ELR (cell line): Measurements from ENCODE around the gene SERP1.
"Not testable (repeated sequence)": the region's sequence is repeated elsewhere in the genome, so short reads cannot be mapped to it uniquely, and the experiment has no call there.

ENCODE experiments used
- DNase-seq: peaks from one replicate; pipeline ENCODE4 v3.0.0-alpha.2; 2015; ENCODE audit warnings: low read depth

The SERP1 gene

GRCh38 chr3:150538324-150539208 is 7.7 kb downstream of the SERP1 start:
- DNase-seq, result no peak

GRCh38 chr3:150535204-150535603 is 11.1 kb downstream of the SERP1 start:
- no peak for DNase-seq

DNA sequence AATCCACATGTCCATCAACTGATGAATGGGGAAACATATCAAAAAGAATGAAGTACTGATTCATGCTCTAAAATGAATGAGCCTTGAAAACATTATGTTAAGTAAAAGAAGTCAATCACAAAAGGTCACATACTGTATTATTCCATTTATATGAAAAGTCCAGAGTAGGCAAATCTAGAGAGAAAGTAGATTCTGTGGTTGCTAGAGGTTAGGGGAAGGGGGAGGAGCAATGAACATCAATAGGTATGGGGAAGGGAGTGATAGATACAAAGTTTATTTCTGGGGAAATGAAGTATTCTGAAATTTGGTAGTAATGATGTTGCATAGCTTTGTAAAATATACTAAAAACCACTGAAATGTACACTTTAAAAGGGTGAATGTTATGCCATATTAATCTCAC is 14.5 kb downstream of the SERP1 start:
- DNase-seq, result no peak

DNA sequence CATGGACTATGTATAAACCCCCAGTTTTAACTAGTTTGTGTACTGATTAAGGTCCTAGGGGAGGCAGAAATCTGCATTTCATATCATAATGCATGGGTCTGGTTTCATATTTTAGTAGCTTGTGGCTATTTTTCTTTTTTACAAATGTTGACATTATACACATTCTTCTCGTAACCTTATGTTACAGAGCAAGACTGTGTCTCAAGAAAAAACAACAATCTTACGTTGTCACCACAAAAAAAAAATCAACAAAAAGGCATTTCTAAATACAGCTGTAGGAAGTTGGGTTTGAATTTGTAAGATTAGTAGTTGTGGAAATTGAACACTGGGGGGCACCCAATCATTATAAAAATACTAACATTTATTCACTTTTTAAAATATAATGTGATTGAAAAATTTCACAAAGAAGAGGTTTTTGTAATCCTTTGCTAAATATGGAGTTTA is 17.9 kb downstream of the SERP1 start:
- DNase-seq, result peak; percentile 54

- DNase-seq, result no peak
Observed at GRCh38 chr3:150527464-150528255, 18.6 kb downstream of the SERP1 start.

DNA sequence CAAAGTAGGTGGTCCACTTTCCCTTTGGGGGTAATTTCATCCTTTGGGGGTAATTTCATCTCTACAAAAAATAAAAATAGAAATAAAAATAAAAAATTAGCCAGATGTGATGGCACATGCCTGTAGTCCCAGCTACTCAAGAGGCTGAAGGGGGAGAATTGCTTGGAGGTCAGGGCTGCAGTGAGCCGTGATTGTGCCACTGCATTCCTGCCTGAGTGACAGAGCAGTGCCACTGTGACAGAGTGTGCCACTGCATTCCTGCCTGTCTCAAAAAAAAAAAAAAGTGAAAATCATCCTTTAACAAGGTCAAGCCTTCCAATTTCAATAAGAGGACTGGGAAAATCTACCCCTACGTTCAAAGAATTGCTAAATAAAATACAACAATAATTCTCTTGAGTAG is 22.8 kb downstream of the SERP1 start:
- no peak for DNase-seq

GRCh38 chr3:150521463-150521862 is 24.8 kb downstream of the SERP1 start:
- peak; percentile 29 for DNase-seq

DNA sequence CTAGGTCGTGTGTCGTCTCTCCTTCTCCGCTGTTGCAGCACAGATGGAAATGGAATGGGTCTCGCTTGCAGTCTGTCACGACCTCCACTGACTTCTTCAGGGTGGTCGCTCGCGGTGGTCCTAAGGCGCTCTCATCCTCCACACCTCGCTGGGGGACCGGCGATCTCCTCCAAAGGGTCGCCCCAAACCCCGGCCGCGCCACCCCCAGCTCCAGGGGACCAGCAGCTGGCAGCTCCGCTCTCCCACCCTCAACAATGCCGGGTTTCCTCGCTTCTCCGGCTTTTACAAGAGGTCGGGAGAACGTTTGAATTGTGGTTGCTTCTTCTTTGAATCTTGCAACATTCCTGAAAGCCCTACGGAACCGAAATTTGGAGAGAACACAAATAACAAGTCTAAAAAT is 25.9 kb downstream of the SERP1 start:
- DNase-seq, result no peak

- peak; percentile 4 for DNase-seq
Observed at GRCh38 chr3:150519026-150519425, 27.3 kb downstream of the SERP1 start.

DNA sequence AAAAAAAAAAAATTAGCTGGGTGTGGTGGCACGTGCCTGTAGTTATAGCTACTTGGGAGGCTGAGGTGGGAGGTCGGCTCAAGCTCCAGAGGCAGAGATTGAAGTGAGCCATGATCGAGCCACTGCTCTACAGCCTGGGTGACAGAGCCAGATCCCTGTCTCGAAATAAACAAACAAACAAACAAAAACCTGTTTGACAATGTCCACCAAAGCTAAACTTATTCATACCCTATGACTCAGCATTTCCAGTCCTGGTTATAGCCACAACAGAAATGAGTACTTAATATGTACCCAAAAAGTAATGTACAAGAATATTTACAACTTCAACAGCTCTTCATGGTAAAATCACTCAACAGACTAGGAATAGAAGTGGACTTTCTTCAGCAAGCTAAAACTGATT is 31.1 kb downstream of the SERP1 start:
- peak; percentile 18 for DNase-seq

DNA sequence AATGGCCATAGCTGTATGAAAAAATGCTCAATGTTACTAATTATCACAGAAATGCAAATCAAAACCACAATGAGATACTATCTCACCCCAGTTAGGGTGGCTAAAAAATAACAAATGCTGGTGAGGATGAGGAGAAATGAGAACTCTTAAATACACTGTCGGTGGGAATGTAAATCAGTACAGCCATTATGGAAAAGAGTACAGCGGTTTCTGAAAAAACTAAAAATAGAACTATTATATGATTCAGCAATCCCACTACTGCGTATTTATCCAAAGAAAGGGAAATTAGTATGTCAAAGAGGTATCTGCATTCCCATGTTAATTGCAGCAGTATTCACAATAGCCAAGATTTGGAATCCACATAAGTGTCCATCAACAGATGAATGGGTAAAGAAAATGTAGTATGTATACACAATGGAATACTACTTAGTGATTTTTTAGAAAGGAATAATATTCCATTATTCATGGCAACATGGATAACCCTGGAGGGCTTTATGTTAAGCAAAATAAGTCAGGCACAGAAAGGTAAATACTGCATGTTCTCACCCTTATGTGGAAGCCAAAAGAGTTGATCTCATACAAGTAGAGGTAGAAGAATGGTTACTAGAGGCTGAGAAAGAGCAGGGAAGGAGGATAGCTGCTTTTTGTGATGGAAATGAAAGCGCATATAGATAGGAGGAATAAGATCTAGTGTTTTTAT is 35.0 kb downstream of the SERP1 start:
- no peak for DNase-seq

GRCh38 chr3:150509780-150510179 is 36.5 kb downstream of the SERP1 start:
- no peak for DNase-seq

DNA sequence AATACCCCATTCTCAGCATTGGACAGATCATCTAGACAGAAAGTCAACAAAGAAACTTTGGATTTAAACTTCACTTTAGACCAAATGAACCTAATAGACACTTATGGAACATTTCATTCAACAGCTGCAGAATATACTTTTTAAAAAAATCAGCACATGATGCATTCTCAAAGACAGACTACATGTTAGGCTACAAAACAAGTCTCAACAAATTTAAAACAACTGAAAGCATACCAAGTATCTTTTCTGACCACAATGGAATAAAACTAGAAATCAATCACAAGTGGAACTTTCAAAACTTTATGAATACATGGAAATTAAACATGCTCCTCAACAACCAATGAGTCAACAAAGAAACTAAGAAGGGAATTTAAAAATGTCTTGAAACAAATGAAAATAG is 37.9 kb downstream of the SERP1 start:
- no peak for DNase-seq

- DNase-seq, result no peak
Observed at GRCh38 chr3:150504483-150504882, 41.8 kb downstream of the SERP1 start.

GRCh38 chr3:150503402-150504099 is 42.7 kb downstream of the SERP1 start:
- no peak for DNase-seq

GRCh38 chr3:150500960-150501359 is 45.3 kb downstream of the SERP1 start:
- not testable (repeated sequence) for DNase-seq

GRCh38 chr3:150497956-150498355 is 48.3 kb downstream of the SERP1 start:
- peak; percentile 90 for DNase-seq

DNA sequence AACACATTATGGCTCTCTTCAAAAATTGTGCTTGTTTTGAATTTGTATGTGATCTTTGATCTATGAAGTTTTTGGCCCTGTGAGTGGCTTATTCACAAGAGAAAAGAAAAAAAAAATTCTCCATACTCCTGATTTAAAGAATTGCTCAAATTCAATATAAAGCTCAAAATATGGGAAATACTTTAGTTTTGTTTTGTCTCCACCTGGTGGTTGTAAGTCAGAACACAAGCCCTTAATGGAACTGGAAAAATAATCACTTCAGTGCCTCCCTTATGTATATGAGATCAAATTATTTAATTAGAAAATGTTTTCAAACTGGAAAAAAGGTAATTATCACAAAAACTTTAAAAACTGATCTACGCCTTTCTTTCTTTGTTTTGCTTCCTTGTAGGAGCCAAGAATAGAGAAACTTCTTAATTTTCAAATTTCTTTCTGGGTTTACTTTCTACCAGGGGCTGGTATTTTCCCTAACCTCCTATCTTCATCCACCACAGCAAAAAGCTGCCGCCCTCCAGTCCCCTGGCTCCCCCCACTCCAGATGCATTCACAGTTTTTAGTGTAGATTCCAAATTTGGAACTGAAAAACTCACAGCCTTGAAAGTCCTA is 50.6 kb downstream of the SERP1 start:
- DNase-seq, result peak; percentile 76

- no peak for DNase-seq
Observed at GRCh38 chr3:150495149-150495548, 51.1 kb downstream of the SERP1 start.

- DNase-seq, result no peak
Observed at GRCh38 chr3:150494411-150494977, 51.8 kb downstream of the SERP1 start.
